Mammary epithelial cell (primary cell): Measurements from ENCODE around the gene RXRB.
A peak's percentile ranks its signal among the peaks of the same experiment; 100 is the strongest.

Experiments
- EZH2 ChIP-seq: IDR thresholded peaks from 2 replicates; pipeline ENCODE4 v1.6.1; 2012; ENCODE audit warnings: low read length, inconsistent platforms, borderline replicate concordance
- TF ChIP-seq, protein P1 (sequence below), 2 donors: IDR thresholded peaks in 1 of 2; conservative IDR thresholded peaks in 1 of 2; 2 replicates each; pipeline ENCODE4 v1.5.1; 2011 to 2012; ENCODE audit warnings: inconsistent platforms in 2 of 2, low read length in 2 of 2, mild to moderate bottlenecking in 2 of 2, control low read depth in 1 of 2, low read depth in 1 of 2; ENCODE audit not compliant: insufficient read depth in 1 of 2; ENCODE audit errors: extremely low read depth in 1 of 2

DNA sequence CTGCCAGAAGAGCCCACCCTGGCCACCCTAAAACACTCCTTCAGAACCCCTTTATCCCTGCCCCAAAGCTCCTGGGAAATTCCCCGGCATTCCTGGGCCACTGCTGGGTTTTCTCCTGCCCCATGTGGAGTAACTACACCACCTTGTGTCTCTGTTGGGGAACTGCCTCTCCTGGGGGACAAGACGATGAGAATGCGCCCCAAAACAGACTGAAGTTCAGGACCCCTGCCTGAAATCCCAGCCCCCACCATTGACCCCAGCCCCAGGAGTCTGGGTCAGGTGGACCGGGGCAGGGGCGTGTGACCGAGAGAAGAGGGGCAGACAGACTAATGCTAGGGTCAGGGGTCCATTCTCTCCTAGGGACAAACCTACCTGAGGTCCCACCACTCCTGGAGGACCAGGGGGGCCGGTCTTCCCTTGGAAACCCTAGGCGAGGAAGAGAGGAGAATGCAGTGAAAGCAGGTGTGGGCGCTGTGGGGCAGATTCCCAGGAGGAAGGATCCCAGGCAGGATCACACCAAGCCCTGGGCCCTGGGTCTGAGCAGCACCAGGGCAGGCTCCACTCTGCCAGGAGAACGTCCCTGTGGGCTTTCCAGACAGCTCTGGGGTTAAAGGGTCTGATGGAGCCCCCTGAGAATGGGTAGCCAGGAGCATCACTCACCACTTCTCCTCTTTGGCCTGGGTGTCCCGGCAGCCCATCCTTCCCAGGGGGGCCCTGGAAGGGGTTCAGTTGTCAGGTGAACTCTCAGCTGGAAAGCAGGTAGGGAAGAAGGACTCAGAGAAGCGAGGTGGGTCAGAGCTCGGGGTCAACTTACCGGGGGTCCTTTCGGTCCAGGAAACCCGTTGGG, 27.6 kb downstream of the RXRB start:
- TF ChIP-seq, protein P1, sequence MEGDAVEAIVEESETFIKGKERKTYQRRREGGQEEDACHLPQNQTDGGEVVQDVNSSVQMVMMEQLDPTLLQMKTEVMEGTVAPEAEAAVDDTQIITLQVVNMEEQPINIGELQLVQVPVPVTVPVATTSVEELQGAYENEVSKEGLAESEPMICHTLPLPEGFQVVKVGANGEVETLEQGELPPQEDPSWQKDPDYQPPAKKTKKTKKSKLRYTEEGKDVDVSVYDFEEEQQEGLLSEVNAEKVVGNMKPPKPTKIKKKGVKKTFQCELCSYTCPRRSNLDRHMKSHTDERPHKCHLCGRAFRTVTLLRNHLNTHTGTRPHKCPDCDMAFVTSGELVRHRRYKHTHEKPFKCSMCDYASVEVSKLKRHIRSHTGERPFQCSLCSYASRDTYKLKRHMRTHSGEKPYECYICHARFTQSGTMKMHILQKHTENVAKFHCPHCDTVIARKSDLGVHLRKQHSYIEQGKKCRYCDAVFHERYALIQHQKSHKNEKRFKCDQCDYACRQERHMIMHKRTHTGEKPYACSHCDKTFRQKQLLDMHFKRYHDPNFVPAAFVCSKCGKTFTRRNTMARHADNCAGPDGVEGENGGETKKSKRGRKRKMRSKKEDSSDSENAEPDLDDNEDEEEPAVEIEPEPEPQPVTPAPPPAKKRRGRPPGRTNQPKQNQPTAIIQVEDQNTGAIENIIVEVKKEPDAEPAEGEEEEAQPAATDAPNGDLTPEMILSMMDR (conservative IDR thresholded peaks at IDR 0.05 in 1 of 2, IDR thresholded peaks at IDR 0.05 in 1 of 2; ENCODE audit: extremely low read depth in 1 of 2, insufficient read depth in 1 of 2, low read depth in 1 of 2, low read length in 2 of 2) = peak; percentile 78 to 89
- TF ChIP-seq EZH2 = no peak
